ENCODE results near the gene GMPR2.

Gene GMPR2

DNA sequence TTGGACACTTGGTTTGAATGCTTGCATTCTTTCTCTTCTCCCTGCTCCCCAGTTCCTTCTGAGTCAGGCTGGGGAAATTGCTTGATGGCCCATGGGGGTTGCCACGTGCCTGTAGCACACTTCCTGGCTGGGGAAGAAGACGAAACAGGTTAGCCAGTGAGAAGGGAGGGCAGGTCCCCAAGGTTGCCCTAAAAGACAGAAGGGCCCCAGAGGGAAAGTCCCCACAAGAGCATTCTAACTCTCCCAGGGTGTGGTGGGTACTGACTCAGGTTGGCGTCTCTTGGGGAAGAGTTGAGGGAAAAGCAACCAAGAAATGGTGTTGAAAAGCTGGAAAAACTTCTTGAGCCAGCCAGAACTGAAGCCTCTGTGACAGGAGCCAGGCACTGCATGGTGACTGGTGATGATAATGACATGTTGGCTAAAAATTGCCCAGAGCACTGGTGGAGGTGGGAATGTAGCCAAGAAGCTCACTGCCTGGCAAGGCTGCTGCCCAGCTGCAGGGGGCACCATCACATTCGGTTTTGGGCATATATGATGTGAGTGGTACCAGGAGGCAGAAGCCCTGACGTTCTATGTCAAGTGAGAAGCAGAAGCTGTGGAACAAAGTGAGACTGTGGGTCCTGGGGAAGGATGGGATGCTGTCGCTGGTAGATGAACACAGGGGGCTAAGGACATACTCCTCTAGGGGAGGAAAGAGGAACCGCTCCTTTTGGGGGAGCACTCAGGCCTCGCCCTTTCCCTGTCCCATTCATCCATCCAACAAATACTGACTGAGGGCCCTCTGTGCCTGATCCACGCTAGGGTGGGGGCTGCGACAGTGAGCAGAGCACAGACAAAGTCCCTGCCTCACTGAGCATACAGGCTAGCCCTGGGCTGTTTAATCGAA, 46.8 kb downstream of the GMPR2 start:
- Histone ChIP-seq H3K4me3 (ENCODE audit: low read depth, low read length) (no peak overlapping the region), H3K36me3 (replicated peaks) (no peaks in the 10 kb centered on the region), H3K27me3 (replicated peaks) (no peaks in the 10 kb centered on the region), H3K27ac (no peak overlapping the region)
- DNase-seq = no peak
- TF ChIP-seq, protein P1, sequence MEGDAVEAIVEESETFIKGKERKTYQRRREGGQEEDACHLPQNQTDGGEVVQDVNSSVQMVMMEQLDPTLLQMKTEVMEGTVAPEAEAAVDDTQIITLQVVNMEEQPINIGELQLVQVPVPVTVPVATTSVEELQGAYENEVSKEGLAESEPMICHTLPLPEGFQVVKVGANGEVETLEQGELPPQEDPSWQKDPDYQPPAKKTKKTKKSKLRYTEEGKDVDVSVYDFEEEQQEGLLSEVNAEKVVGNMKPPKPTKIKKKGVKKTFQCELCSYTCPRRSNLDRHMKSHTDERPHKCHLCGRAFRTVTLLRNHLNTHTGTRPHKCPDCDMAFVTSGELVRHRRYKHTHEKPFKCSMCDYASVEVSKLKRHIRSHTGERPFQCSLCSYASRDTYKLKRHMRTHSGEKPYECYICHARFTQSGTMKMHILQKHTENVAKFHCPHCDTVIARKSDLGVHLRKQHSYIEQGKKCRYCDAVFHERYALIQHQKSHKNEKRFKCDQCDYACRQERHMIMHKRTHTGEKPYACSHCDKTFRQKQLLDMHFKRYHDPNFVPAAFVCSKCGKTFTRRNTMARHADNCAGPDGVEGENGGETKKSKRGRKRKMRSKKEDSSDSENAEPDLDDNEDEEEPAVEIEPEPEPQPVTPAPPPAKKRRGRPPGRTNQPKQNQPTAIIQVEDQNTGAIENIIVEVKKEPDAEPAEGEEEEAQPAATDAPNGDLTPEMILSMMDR (IDR thresholded peaks at IDR 0.05; ENCODE audit: low read depth, low read length, missing control alignments) = peak; percentile 24
- in situ Hi-C loops (cut with HindIII; ENCODE audit: low pct_ligation_motif_present, low sequenced_read_pairs) = no loop called here

DNA sequence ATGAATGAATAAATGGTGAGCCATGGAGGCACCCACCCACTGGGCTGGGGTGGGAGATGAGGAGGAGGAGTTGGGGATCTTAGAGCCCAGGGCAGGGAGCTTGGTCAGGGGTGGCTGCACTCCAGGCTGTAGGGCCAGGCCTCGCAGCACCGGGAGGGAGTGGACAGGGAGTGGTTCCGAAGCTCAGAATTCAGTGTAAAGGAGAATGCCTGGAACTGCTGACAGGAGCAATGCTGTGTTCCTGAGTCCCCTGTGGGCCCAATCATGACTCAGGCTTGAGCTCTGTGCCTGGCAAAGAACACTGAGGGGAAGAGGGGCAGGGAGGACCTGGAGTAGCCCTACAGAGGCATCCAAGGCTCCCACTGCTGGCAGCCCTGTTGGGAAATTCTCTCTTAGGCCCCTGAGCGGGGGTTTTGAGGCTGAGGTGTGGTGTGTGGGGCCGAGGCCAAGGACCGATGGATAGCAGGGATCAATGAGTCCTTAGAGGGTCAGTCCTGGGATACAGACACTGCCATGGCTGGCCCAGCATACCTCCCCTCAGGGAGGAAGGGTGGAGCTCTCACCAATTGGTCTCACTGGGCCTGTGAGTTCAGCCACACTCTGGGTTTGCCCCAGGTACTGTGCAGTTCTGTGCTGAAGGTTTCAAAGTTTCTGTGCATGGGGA, 48.2 kb downstream of the GMPR2 start:
- no peaks in the 10 kb centered on the region for H3K36me3 ChIP-seq (replicated peaks)
- in situ Hi-C loops (cut with HindIII; ENCODE audit: low pct_ligation_motif_present, low sequenced_read_pairs) = no loop called here
- DNase-seq = no peak
- no peak overlapping the region for H3K27ac ChIP-seq
- H3K27me3 ChIP-seq (replicated peaks) = no peaks in the 10 kb centered on the region
- TF ChIP-seq, protein P1 (IDR thresholded peaks at IDR 0.05; ENCODE audit: low read depth, low read length, missing control alignments) = no peak
- H3K4me3 ChIP-seq (ENCODE audit: low read depth, low read length) = no peak overlapping the region

DNA sequence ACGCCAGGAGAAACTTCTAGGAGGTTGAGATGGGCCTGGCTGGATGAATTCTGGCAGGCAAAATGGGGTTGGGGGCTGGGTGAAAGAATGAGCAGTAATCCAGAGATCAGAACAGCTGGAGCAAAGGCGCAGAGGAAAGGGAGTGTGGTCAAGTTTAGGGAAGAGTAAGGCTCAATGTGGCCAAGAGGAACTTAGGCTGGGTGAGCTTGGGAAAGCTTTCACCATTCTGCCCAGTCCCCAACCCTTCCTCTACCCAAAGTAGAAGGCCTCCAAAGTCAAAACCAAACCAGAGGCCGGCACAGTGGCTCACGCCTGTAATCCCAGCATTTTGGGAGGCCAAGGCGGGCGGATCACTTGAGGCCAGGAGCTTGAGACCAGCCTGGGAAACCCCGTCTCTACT, 48.9 kb downstream of the GMPR2 start:
- TF ChIP-seq, protein P1 (IDR thresholded peaks at IDR 0.05; ENCODE audit: low read depth, low read length, missing control alignments) = no peak
- DNase-seq = no peak
- no peak overlapping the region for H3K27ac ChIP-seq
- no peaks in the 10 kb centered on the region for H3K36me3 ChIP-seq (replicated peaks)
- no peaks in the 10 kb centered on the region for H3K27me3 ChIP-seq (replicated peaks)
- in situ Hi-C loops (cut with HindIII; ENCODE audit: low pct_ligation_motif_present, low sequenced_read_pairs) = no loop called here
- no peak overlapping the region for H3K4me3 ChIP-seq (ENCODE audit: low read depth, low read length)

DNA sequence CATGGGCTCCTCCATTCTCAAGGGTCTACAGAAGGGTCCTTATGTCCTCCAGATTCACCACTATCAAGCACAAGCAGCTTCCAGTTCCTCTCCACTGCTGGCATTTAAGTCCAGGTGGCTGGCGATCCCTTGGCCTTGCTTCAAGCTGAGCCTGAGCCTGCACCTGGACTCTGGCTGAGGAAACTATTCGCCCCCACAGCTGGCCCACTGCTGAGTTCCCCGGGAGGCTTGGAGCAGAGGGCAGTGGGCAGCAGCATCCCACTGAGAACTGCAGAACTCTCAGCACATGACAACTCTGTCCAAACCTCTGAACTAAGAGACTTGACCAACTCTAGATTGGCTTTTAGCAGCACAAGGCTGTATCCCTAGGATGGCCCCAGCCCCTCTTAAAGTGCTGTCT, 50.0 kb downstream of the GMPR2 start:
- TF ChIP-seq, protein P1 (IDR thresholded peaks at IDR 0.05; ENCODE audit: low read depth, low read length, missing control alignments) = no peak
- H3K4me3 ChIP-seq (ENCODE audit: low read depth, low read length) = no peak overlapping the region
- H3K36me3 ChIP-seq (replicated peaks) = no peaks in the 10 kb centered on the region
- DNase-seq = no peak
- in situ Hi-C loops (cut with HindIII; ENCODE audit: low pct_ligation_motif_present, low sequenced_read_pairs) = no loop called here
- H3K27ac ChIP-seq = no peak overlapping the region
- no peaks in the 10 kb centered on the region for H3K27me3 ChIP-seq (replicated peaks)

DNA sequence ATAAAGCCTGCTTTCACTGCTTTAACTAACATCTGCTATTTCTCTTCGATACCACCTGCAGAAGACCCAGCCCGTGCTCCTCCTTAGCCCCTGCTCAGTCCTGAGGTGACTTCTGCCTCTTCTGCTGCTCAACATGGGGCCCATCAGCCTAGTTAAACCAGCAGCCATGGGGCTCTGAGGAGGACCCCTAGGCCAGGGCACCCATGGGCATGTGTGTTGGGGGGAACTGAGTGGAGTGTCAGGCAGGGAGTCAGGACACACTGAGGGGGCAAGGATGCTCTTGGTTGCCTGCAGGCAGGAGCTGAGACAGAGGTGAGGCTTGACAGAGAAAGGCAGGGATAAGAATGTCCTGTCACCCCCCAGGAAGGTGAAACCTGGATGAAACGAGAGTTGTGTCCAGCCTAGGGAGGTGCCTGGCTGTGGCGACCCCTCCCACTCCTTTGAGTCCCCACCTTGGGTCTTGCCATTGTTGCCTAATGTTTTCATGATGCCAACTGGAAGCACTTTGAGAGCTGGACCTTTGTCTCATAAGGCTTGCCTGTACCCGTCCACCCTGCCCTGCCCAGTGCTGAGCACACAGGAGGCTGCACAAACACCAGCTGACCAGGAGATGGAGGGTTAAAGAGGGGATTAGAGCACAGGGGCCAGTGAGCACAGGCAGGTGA, 51.2 kb downstream of the GMPR2 start:
- TF ChIP-seq, protein P1 (IDR thresholded peaks at IDR 0.05; ENCODE audit: low read depth, low read length, missing control alignments) = no peak
- H3K27ac ChIP-seq = no peak overlapping the region
- no peaks in the 10 kb centered on the region for H3K36me3 ChIP-seq (replicated peaks)
- no peak for DNase-seq
- H3K4me3 ChIP-seq (ENCODE audit: low read depth, low read length) = no peak overlapping the region
- in situ Hi-C loops (cut with HindIII; ENCODE audit: low pct_ligation_motif_present, low sequenced_read_pairs) = no loop called here
- H3K27me3 ChIP-seq (replicated peaks) = no peaks in the 10 kb centered on the region
